ENCODE results near the gene CTRB1. TPM values are rescaled to one million over a fixed set of nuclear protein-coding genes. Genes with fewer than 3 reads are reported as not detected.
A peak's percentile ranks its signal among the peaks of the same experiment; 100 is the strongest.

The CTRB1 gene
- total and polyA plus RNA-seq, 2 of the 13 experiments (the other 11 are each of a cell fraction or from before 2014, with no cell fraction given) = not detected

- peak; percentile 78; the same call in 1 of the 2 replicates for TF ChIP-seq SIN3A (IDR thresholded peaks at IDR 0.05; ENCODE audit: borderline replicate concordance, low read depth, low read length)
- peak; percentile 76; the same call in 1 of the 3 replicates for TF ChIP-seq MXI1 (IDR thresholded peaks at IDR 0.05; ENCODE audit: borderline replicate concordance, low read depth, low read length)
- no peak for TF ChIP-seq ZXDC (CRISPR knock-in tag; IDR thresholded peaks at IDR 0.05)
- TF ChIP-seq ZSCAN31 (CRISPR knock-in tag; IDR thresholded peaks at IDR 0.05; ENCODE audit: low read depth) = peak; percentile 92
- TF ChIP-seq ZNF672 (CRISPR knock-in tag; IDR thresholded peaks at IDR 0.05) = no peak
- peak; percentile 96 for TF ChIP-seq GFI1 (CRISPR knock-in tag; IDR thresholded peaks at IDR 0.05; ENCODE audit: borderline replicate concordance)
- peak; percentile 91; the same call in 1 of the 2 replicates for TF ChIP-seq ZNF580 (CRISPR knock-in tag; IDR thresholded peaks at IDR 0.05; ENCODE audit: borderline replicate concordance, low read depth)
- 0 out of 2 replicates have a peak, but pooled peaks have one; percentile 51 for TF ChIP-seq KLF15 (CRISPR knock-in tag; IDR thresholded peaks at IDR 0.05; ENCODE audit: borderline replicate concordance)
- peak; percentile 86 for TF ChIP-seq DR1 (CRISPR knock-in tag; IDR thresholded peaks at IDR 0.05)
- TF ChIP-seq KLF6 (CRISPR knock-in tag; IDR thresholded peaks at IDR 0.05) = peak; percentile 95; the same call in 1 of the 2 replicates
- no peak for TF ChIP-seq ZNF510 (CRISPR knock-in tag; IDR thresholded peaks at IDR 0.05; ENCODE audit: low read depth)
- peak; percentile 79 for TF ChIP-seq ZNF709 (CRISPR knock-in tag; IDR thresholded peaks at IDR 0.05)
- peak; percentile 79 for TF ChIP-seq ZBTB25 (CRISPR knock-in tag; IDR thresholded peaks at IDR 0.05)
- TF ChIP-seq HMGXB3 (CRISPR knock-in tag; IDR thresholded peaks at IDR 0.05; ENCODE audit: borderline replicate concordance) = peak; percentile 66
- TF ChIP-seq ZNF205 (CRISPR knock-in tag; IDR thresholded peaks at IDR 0.05) = peak; percentile 87
- TF ChIP-seq ZNF598 (CRISPR knock-in tag; IDR thresholded peaks at IDR 0.05; ENCODE audit: borderline replicate concordance) = peak; percentile 76; the same call in 1 of the 2 replicates
- peak; percentile 97 for TF ChIP-seq PHF5A (CRISPR knock-in tag; IDR thresholded peaks at IDR 0.05; ENCODE audit: low read depth, unreplicated experiment)
- TF ChIP-seq ATF2 (CRISPR knock-in tag; IDR thresholded peaks at IDR 0.05) = peak; percentile 89
Observed at GRCh38 chr16:75244844-75245758, 26.3 kb downstream of the CTRB1 start (continued).
